ENCODE results near the gene ALLC.

ALLC gene

DNA sequence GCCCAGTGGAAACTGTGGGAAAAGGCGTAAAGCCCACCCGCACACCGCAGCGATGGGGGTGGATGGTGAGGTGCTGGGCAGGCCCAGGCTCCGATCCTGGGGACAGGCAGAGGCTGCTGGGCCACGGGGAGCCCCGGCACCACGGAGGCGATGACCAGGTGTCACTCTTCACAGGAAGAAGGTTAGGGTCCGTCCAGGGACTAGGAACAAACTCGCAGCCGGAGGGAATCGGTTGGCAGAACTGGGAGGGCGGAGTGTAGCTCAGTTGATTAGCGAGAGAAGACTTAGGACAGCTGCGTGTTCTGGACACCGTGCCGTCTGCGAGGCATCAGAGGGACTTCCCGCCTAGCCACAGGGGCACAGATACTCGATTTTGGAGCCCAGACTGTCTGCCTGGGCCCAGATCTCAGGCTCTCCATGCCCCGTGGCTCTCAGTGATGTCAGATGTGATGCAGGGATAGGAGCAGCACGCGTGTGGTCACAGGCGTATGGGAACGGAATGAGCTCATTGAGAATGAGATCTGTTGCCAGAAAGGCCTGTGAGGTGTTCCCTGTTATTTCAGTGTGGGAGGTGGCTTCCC is 16.1 kb upstream of the ALLC start:
- DNase-seq, result no peak

GRCh38 chr2:3642521-3643215 is 15.3 kb upstream of the ALLC start:
- DNase-seq, result no peak

- no peak for DNase-seq
Measured at GRCh38 chr2:3643371-3644245, 14.4 kb upstream of the ALLC start.

DNA sequence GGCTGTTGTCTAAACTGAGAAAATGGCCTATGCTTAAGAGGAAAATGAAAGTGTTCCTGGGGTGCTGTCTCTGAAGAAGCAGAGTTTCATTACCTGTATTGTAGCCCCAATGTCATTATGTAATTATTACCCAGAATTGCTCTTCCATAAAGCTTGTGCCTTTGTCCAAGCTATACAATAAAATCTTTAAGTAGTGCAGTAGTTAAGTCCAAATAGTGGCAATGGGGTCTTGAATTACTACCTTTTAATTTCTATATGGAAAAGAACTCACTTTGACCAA is 13.8 kb upstream of the ALLC start:
- DNase-seq, result no peak

- DNase-seq, result no peak
Measured at GRCh38 chr2:3644891-3645605, 13.0 kb upstream of the ALLC start.

DNA sequence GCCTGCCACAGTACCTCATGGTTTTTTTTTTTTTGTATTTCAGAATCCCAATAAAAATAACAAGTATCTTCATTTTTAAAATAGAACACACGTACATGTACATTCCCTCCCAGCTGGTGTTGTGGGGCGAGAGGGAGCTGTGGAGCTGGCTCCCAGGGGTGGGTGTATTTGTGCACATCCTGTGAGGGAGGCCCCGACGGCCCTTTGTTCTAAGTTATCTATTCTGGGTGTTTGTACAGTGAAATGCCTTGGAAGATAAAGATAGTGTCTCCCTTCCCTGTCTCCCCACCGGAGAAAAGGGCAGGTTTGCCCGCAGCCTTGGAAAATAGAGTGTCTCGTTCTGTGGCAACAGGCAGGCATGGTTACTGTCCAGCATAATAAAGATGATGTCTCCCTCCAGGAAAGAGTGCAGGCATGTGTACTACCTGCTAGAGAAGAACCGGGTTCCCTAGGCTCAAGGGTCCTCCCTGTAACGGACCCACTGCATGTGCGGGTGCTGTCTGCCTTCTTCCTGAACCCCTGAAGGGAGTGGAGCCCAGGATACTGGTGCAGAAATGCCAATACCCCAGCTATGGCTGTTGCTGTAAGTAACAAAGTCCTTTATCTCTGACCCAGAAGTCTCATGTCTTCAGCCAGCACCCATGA is 12.1 kb upstream of the ALLC start:
- no peak for DNase-seq

- DNase-seq, result no peak
Measured at GRCh38 chr2:3646446-3646845, 11.6 kb upstream of the ALLC start.

DNA sequence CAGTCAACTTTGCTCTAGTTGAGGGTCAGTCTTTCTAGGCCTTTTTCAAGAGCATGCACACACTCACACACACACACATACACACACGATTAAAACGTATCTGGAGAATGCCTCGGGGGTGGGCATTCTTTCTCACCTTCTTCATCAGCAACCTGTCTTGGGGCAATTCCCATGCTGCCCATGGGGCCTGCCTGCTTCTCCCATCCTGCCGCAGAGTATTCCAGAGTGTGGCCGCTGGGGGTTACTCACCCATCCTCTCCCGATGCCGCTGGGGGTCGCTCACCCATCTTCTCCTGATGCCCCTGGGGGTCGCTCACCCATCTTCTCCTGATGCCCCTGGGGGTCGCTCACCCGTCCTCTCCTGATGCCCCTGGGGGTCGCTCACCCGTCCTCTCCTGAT is 10.8 kb upstream of the ALLC start:
- DNase-seq, result no peak

GRCh38 chr2:3647831-3648651 is 10.0 kb upstream of the ALLC start:
- DNase-seq, result no peak

DNA sequence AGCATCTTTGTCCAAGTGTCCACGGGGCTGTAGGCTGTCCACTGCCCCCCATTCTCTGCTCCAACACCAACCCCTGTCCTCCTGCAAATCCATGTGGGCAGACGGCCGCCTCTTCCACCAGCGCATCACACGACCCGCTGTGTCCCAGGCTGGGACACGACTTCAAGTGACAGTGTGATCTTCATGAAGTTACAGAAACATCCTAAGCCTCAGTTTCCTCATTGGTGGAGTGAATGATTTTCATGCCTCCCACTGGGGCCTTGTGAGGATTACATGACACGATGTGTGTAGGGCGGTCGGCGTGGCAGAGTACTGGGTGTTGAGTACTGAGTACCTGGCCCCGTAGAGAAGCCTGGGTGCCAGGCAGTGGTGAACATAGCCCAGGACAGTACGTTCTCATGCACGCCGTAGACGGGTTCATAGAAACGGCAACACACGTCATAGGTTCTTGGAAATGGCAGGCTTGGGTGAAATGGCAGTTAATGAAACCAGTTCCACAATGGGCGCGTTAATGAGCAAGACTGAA is 9.3 kb upstream of the ALLC start:
- DNase-seq, result no peak

DNA sequence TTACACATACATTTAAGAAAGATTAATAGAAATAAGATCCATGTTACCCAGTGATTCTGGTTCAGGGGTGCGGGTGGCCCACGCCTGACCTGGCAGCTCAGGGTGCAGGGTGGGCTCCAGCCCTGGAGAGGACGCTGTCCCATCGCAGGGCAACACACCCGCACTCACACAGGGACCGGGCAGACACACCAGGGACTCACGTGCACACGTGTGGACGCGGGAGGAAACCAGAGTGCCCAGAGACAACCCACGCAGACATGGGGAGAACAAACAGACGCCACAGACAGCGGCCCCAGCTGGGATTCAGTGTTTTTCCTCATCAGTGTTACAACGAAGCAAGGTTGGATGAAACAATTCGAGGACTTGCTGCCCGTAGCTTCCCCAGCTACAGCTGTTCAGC is 8.4 kb upstream of the ALLC start:
- DNase-seq, result no peak

DNA sequence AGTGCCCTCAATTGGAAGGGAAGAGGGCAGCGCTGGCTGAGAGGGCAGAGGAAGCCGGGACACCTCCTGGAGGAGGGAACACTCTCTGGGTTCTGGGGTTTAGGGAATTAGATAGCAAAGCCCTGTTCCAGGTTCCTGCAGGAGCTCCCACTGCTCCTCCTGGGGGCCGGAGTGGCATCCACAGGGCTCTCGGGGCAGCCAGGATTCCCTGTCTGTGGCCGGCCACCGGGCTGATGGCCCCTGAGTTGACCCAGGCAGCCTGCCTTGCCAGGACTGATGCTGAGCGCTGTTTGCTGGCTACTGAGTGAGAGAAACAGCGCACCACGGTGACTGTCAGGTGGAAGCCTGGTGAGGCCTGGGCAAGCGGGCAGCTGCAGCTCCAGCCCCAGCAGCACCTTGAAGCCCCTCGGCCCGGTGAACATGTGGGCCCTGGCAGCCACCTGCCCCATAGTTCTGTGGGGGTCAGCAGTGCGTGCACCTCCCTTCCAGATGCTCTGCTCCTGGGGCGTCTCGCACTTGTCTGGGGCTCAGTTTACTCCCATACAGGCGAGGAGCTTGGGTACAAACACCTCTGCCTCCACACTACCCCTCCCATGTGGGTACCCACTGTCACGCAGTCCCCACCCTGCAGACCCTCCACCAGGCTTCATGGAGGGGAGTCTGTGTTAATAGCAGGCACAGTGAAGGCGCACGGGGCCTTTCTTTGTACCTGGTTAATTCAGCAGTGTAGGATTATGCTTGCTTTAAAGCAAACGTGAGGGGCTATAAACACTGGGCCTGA is 7.7 kb upstream of the ALLC start:
- DNase-seq, result no peak

GRCh38 chr2:3651691-3652648 is 6.0 kb upstream of the ALLC start:
- DNase-seq, result peak; percentile 73

DNA sequence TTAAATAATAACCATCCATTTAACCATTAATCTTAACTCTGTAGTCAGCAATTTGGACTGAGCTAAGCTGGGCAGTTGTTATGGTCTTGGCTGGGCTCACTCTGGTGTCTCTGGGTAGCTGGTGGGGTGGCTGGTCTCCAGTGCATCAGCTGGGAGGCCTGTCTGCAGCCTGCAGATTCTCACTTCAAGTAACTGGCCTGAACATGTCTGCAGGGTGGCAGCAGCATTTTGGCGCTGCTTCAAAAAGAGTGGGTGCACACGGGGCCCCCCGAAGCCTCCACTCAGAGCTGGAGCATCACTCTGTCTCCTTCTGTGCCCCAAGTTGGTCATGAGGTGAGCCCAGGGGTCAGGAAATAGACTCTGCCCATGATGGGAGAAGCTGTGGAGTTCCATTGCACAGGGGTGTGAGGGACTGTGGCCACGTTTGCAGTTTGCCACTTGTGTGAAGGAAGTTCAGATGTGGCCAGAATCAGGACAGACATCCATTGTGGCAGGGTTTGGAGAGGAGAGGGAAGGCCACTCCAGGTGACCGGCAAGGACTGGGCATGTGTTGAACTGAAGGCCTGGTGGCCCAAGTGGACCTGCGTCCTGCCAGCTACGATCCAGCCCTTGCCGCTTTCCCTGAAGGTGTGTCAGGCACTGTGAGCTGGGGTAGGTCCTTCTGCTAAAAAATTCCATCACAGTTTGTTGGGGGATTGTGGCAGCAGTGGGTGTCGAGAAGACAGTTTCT is 4.9 kb upstream of the ALLC start:
- DNase-seq, result no peak

DNA sequence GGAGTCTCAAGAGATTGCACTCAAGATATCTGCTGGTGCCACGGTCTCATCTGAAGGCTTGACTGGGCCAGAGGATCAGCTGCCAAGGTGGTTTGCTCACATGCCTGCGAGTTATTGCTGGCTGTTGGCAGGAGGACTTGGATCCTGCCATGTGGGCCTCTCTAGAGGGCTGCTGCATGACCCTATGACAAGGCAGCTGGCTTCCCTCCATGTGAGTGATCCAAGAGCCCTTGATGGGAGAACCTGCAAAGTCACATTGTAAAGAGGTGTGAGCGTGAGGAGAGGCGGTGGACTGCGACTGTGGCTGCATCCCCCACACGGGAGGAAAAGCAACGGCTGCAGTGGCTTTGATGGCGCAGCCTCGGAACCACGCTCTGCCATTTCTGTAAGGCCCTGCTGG is 4.0 kb upstream of the ALLC start:
- no peak for DNase-seq

DNA sequence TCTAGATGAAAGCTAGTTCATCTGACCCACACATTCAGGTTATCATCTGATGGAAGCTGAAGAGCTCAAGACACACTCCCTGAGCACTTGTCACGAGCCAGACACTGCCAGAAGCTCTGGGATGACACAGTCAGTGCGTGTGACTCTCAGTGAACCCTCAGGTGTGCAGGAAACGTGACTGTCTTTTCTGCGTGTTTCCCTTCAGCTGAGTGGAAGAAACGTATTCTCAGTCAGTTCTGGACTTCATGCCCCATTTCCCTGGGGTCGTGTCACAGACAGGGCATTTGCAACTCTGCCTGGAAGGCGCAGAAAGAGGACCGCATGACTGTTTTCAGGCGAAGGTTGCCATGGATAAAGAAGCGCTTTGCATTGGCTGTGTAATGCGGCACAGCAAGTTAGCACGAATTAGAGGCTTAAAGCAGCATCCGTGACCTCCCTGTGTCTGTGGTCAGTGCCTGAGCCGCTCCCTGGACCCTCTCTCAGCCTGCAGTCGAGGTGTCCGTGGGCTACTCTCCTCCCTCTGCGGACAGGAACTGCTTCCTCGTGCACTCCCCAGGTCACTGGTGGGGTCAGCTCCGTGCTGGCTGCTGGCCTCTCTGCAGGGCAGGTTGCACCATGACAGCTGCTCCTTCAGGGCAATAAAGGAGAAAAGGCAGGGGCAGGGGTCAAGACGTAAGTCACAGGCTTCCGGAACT is 3.3 kb upstream of the ALLC start:
- no peak for DNase-seq

GRCh38 chr2:3655871-3656761 is 1.9 kb upstream of the ALLC start:
- DNase-seq, result no peak
